HG03097 (cell line): ENCODE measurements around the gene SRGAP1.

Experiments
- ATAC-seq: cut with Tn5 transposase; IDR thresholded peaks from one replicate; pipeline ENCODE4 v1.9.1; 2021; ENCODE audit not compliant: unreplicated experiment, low FRiP score

Gene SRGAP1

DNA sequence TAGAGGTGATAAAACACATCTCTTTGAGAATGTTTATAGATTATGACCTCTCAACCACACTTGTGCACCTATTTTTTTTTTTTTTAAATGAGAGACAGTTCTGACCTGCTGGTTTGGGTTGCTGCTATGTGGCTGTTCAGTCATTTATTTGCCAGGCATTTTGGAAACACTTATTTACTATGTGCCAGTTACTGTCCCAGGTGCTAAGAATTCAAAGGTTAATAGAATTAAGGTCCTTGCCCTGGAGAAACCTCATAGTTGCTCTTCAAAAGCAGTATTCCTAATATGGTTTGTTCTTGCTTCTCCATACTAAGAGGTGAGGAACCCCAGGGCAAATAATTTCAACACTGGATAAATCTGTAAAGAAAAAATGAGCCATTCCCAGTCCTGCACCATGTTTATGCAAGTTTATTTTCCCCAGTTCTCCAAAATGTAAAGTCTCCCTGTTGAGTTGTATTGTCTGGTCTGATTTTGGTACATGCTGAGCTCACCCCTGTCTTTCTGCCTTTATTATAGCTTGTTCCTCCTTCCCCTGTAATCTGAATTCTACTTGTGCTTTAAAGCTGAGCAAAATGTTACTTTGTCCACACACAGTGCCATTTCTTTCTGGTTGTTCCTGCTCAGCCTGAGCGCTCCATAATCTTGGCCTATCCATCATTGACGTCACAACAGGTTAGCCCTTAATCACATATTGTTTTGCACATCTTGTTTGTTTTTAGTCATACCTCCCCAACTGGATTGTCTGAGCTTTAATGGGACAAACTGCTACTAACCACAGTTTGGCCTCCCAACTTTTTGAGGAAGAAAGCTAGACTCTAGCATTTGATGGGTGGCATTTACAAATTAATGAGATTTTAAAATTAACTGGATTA is 56.7 kb downstream of the SRGAP1 start:
- no peak for ATAC-seq

GRCh38 chr12:63904653-63905052 is 60.2 kb downstream of the SRGAP1 start:
- no peak for ATAC-seq

- ATAC-seq: no peak
Measured at GRCh38 chr12:63905544-63905943, 61.0 kb downstream of the SRGAP1 start.

DNA sequence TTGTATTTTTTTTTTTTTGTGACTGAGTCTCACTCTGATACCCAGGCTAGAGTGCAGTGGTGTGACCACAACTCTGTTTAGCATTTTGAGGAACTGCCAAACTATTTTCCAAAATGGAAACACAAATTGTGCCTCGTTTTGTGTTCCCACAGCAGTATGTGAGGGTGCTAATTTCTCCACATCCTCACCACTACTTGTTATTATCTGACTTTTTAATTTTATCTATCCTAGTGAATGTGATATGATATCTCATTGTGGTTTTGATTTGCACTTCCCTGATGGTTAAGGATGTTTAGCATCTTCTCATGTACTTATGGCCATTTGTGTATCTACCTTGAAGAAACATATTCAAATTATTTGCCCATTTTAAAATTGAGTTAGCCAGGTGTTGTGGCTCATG is 62.4 kb downstream of the SRGAP1 start:
- ATAC-seq: no peak

DNA sequence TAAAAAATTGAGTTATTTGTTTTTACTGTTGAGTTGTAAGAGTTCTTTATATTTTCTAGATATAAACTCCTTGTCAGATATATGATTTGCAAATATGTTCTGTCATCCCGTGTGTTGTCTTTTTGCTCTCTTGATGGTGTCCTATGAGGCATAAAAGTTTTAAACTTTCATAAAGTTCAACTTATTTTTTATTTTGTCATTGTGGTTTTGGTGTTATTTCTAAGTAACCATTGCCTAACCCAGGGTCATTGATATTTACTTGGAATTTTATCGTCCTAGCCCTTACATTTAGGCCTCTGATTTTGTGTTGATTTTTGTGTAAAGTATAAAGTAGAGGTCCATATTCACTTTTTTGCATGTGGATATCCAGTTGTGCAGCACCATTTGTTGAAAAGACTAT is 63.1 kb downstream of the SRGAP1 start:
- no peak for ATAC-seq

DNA sequence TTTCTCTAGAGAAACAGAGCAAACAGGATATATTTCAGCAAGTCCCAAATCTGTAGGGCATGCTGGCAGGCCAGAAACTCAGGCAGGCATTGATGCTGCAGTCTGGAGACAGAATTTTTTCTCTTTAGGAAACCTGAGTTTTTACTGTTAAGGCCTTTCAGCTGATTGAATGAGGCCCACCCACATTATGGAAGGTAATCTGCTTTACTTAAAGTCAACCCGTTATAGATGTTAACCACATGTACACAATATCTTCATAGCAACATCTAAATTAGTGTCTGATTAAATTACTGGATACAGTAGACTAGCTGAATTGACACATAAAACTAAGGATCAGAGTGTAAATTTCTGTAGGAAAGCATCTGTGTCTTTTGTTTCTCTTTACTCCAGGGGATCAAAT is 65.2 kb downstream of the SRGAP1 start:
- ATAC-seq: no peak

DNA sequence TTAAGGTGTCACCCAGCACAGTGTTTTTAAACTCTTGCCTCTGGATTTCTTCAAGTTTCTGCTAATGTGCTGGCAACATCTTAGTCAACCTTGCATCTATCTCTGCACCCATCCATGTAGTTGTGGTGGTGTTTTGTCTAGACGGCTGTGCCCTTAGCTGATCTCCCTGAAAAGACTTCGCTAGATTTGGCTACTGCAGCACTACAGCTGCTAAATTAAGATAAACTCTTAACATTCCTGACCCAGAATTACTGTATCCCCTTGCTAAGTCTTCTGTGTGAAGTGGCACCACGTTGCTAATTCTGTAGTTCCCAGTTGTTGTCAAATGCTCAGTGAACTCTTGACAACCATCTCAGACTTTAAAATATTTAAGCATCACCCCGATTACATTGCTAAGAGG is 66.8 kb downstream of the SRGAP1 start:
- no peak for ATAC-seq

- ATAC-seq: no peak
Measured at GRCh38 chr12:63912651-63913050, 68.2 kb downstream of the SRGAP1 start.

DNA sequence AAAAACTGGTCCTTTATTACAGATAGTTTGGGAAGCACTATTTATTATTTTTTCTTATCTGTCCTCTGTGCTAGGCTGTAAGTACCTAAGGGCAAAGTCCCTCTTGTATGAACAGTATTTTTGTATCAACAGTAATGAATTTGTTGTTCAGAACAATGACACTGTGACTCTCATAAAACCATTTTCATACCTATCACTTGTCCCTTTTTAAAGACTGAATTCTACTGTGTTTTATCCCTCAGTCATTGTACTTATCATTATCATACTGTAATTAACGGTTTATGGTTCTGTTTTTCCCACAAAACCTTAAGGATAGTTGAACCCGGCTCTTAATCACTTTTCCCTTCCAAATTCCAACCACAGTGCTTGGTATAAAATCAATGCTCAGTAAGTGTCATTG is 69.4 kb downstream of the SRGAP1 start:
- ATAC-seq: no peak

- ATAC-seq: no peak
Measured at GRCh38 chr12:63915105-63915800, 70.8 kb downstream of the SRGAP1 start.

GRCh38 chr12:63916561-63917476 is 72.3 kb downstream of the SRGAP1 start:
- ATAC-seq: no peak

DNA sequence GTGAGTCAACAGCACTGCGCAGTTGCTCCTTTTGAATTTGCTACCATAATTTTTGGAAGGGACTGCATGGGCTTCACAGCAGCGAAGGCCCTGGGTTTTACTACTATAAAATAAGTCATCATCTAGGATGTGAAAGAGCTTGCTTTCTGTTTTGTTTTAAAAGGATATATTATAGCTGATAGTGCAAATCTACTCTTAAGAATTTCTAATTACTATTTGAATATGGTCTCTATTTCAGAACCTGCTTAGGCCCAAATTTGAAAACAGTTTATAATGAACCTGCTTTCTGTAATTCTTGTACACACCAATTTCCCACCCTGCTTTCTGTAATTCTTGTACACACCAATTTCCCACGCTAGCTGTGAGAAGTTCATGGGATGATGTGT is 73.0 kb downstream of the SRGAP1 start:
- ATAC-seq: no peak

GRCh38 chr12:63917864-63918799 is 73.6 kb downstream of the SRGAP1 start:
- no peak for ATAC-seq

DNA sequence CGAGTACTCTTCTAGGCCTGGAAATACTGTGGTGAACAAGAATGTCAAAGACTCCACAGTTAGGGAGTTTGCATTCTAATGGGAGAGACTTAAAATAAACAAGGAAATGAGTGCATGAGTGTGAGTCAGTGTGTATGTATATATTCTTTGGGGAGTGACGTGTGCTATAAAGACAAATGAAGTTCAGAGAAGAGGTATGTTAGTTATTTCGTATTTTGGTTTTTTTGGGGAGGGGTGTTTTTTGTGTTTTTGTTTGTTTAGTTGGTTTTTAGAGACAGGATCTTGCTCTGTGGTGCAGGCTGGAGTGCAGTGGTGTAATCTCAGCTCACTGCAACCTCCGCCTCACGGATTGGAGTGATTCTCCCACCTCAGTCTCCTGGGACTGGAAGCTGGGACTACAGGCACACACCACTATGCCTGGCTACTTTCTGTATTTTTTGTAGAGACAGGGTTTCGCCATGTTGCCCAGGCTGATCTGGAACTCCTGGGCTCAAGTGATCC is 74.3 kb downstream of the SRGAP1 start:
- ATAC-seq: no peak

DNA sequence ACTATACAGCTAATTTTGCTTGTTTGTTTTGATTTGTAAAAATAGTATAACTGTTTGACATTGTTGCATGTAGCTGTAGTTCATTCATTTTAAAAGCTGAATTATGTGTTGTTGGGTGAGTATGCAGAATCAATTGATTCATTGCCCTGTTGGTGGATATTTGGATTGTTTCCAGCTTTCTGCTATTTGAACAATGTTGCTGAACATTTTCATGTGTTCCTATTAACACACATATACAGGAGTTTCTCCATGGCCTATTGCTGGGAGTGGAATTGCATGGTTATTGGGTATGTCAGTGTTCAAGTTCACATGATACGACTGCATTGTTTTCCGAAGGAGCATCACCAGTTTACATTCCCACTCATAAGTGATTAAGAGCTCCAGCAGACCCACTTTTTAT is 75.3 kb downstream of the SRGAP1 start:
- no peak for ATAC-seq

- no peak for ATAC-seq
Measured at GRCh38 chr12:63921157-63921556, 76.7 kb downstream of the SRGAP1 start.

DNA sequence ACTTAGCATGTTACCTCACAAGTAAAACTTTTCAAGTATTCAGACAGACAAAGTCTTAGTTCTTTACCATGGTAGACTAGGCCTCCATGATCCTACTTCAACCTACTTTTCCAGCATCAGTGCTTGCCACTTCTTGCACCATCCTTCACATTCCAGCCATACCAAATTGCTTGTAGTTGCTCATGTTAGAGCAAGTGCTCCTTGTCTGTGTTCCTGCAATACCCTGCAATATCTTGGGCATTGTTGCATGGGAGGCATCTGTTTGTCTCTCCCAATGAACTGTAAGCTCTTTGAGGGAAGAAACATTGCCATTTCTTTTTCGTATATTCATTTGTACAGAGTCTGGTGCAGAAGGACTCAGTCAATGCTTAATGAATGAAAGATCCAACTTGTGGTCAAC is 78.0 kb downstream of the SRGAP1 start:
- ATAC-seq: no peak

DNA sequence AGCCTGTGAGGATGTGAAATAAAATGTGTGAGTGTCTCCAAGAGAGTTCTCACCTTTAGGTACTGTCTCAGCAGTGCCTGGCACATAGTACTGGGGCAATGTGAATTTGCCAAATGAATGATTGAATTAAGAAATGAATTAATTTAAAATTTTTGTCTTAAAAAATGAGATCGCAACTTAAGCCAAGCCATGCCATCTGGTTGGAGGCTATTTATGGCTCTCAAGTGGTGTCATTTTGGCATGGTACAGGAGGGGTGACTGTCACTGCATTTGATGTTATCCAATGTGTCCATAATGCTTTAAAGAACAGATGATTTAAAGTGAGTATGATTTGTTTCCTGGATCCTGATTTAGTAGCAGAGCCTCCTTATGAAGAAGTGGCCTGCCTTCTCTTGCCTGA is 80.3 kb downstream of the SRGAP1 start:
- no peak for ATAC-seq

DNA sequence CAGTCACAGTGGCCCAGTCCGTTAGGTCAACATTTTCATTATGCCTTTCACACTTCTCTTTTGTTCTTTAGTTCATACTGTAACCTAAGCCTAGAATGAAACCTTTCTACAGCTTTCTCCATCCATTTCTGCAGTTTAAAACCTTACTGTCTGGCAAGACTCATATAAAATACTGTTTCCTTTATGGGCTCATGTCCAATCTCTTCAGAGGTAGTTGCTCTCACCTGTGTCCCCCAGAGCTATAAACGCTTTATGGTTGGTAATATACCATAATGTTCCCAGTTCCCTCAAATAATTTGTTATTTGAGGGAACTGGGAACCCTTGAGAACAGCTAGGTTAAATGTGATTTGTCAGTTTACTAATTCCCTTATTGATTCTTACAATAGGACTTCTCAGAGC is 83.0 kb downstream of the SRGAP1 start:
- ATAC-seq: no peak

GRCh38 chr12:63928305-63928704 is 83.8 kb downstream of the SRGAP1 start:
- ATAC-seq: no peak
